ENCODE measurements around the gene ELAVL3.
A peak's percentile ranks its signal among the peaks of the same experiment; 100 is the strongest.

Gene ELAVL3

GRCh38 chr19:11480715-11481533 is at the start of gene ELAVL3:
Gene ELAVL3 (minus strand): TSS chr19:11481046. CDS start chr19:11480608, 438 bp downstream.
- DNase-seq, result no peak

- DNase-seq, result peak; percentile 37
These were observed 49.6 kb upstream of the ELAVL3 start for GRCh38 chr19:11530432-11530831.

- DNase-seq, result peak; percentile 99
These were observed 47.9 kb upstream of the ELAVL3 start, which contains the start of gene ECSIT for GRCh38 chr19:11528551-11529341. Gene ECSIT (minus strand): TSS chr19:11529134. CDS start chr19:11519170, 9,964 bp downstream.

GRCh38 chr19:11519138-11519537 is 38.3 kb upstream of the ELAVL3 start:
- no peak for DNase-seq

- DNase-seq, result no peak
These were observed 33.1 kb upstream of the ELAVL3 start for GRCh38 chr19:11513946-11514345.

- no peak for DNase-seq
These were observed 29.6 kb upstream of the ELAVL3 start for GRCh38 chr19:11510444-11510843.

- DNase-seq, result no peak
These were observed 26.7 kb upstream of the ELAVL3 start for GRCh38 chr19:11507370-11508078.

- no peak for DNase-seq
These were observed 26.1 kb upstream of the ELAVL3 start for GRCh38 chr19:11506967-11507366.

- DNase-seq, result no peak
These were observed 25.3 kb upstream of the ELAVL3 start for GRCh38 chr19:11506101-11506555.

GRCh38 chr19:11505504-11506100 is 24.8 kb upstream of the ELAVL3 start, which contains the start of gene ZNF653:
Gene ZNF653 (minus strand): TSS chr19:11505839. CDS start chr19:11505786, 53 bp downstream.
- DNase-seq, result peak; percentile 92

GRCh38 chr19:11505032-11505503 is 24.2 kb upstream of the ELAVL3 start:
- peak; percentile 92 for DNase-seq

- no peak for DNase-seq
These were observed 23.7 kb upstream of the ELAVL3 start for GRCh38 chr19:11504502-11505031.

GRCh38 chr19:11499890-11500420 is 19.1 kb upstream of the ELAVL3 start:
- no peak for DNase-seq

GRCh38 chr19:11499220-11499726 is 18.4 kb upstream of the ELAVL3 start:
- no peak for DNase-seq

- DNase-seq, result peak; percentile 82
These were observed 15.7 kb upstream of the ELAVL3 start for GRCh38 chr19:11496391-11497163.

GRCh38 chr19:11495885-11496284 is 15.0 kb upstream of the ELAVL3 start:
- DNase-seq, result no peak

- DNase-seq, result no peak
These were observed 14.6 kb upstream of the ELAVL3 start for GRCh38 chr19:11495481-11495880.

GRCh38 chr19:11494634-11495285 is 13.9 kb upstream of the ELAVL3 start:
- DNase-seq, result no peak

GRCh38 chr19:11489378-11489777 is 8.5 kb upstream of the ELAVL3 start:
- DNase-seq, result no peak

Measured in HCEC 1CT (cell line).